ENCODE measurements around the gene USP21.

Gene USP21

GRCh38 chr1:161139766-161140165, 19.5 kb upstream of the USP21 start:
- TF ChIP-seq CTCF (IDR thresholded peaks at IDR 0.05; ENCODE audit: unreplicated experiment in 3 of 3), result peak; percentile 49 to 60 (median 50)
- no peaks in the 10 kb centered on the region for H3K27me3 Mint-ChIP-seq (ENCODE audit: low read depth)
- peaks cover 31% of the 10 kb centered on the region for H3K4me1 Mint-ChIP-seq
- no peaks in the 10 kb centered on the region for H3K36me3 Mint-ChIP-seq (ENCODE audit: low read depth)
- no peaks in the 10 kb centered on the region for H3K9me3 Mint-ChIP-seq
- H3K4me3 Mint-ChIP-seq, result no peak overlapping the region
- H3K27ac Mint-ChIP-seq, result no peak overlapping the region

GRCh38 chr1:161140755-161141400, 18.4 kb upstream of the USP21 start:
- H3K4me3 Mint-ChIP-seq, result no peak overlapping the region
- H3K27me3 Mint-ChIP-seq (ENCODE audit: low read depth), result no peaks in the 10 kb centered on the region
- H3K36me3 Mint-ChIP-seq (ENCODE audit: low read depth), result no peaks in the 10 kb centered on the region
- no peak for TF ChIP-seq CTCF (IDR thresholded peaks at IDR 0.05; ENCODE audit: unreplicated experiment in 3 of 3)
- peaks cover 29% of the 10 kb centered on the region for H3K4me1 Mint-ChIP-seq
- no peaks in the 10 kb centered on the region for H3K9me3 Mint-ChIP-seq
- H3K27ac Mint-ChIP-seq, result no peak overlapping the region

- H3K9me3 Mint-ChIP-seq, result no peaks in the 10 kb centered on the region
- no peak for TF ChIP-seq CTCF (IDR thresholded peaks at IDR 0.05; ENCODE audit: unreplicated experiment in 3 of 3)
- H3K27ac Mint-ChIP-seq, result no peak overlapping the region
- H3K27me3 Mint-ChIP-seq (ENCODE audit: low read depth), result no peaks in the 10 kb centered on the region
- no peaks in the 10 kb centered on the region for H3K36me3 Mint-ChIP-seq (ENCODE audit: low read depth)
- H3K4me3 Mint-ChIP-seq, result no peak overlapping the region
- H3K4me1 Mint-ChIP-seq, result no peaks in the 10 kb centered on the region
Observed at GRCh38 chr1:161145832-161146231, 13.5 kb upstream of the USP21 start.

GRCh38 chr1:161153176-161153575, 6.1 kb upstream of the USP21 start:
- H3K9me3 Mint-ChIP-seq, result no peaks in the 10 kb centered on the region
- H3K4me3 Mint-ChIP-seq, result peak overlapping the region; percentile 91 to 98 (median 98)
- TF ChIP-seq CTCF (IDR thresholded peaks at IDR 0.05; ENCODE audit: unreplicated experiment in 3 of 3), result no peak
- peaks cover 17% of the 10 kb centered on the region for H3K4me1 Mint-ChIP-seq
- H3K36me3 Mint-ChIP-seq (ENCODE audit: low read depth), result peaks cover 24% of the 10 kb centered on the region
- H3K27me3 Mint-ChIP-seq (ENCODE audit: low read depth), result no peaks in the 10 kb centered on the region
- H3K27ac Mint-ChIP-seq, result peak overlapping the region; percentile 99 to 100 (median 100)

GRCh38 chr1:161153682-161154337, 5.5 kb upstream of the USP21 start, which contains the start of gene UFC1:
Gene UFC1, plus strand, starts transcription at chr1:161153978. Its CDS starts 20 bp downstream, at chr1:161153998.
- Mint-ChIP-seq H3K27me3 (ENCODE audit: low read depth) (no peaks in the 10 kb centered on the region), H3K4me1 (peaks cover 23% of the 10 kb centered on the region), H3K36me3 (ENCODE audit: low read depth) (peaks cover 28% of the 10 kb centered on the region), H3K4me3 (peak within 1 kb of the TSS; percentile 91 to 98 (median 98)), H3K27ac (peak within 1 kb of the TSS; percentile 99 to 100 (median 100)), H3K9me3 (no peaks in the 10 kb centered on the region)
- no peak for TF ChIP-seq CTCF (IDR thresholded peaks at IDR 0.05; ENCODE audit: unreplicated experiment in 3 of 3)
